ENCODE results near the gene QPRT.
A peak's percentile ranks its signal among the peaks of the same experiment; 100 is the strongest.
"Not testable (repeated sequence)": the region's sequence is repeated elsewhere in the genome, so short reads cannot be mapped to it uniquely, and the experiment has no call there.

The QPRT gene

GRCh38 chr16:29662000-29662728 lies 16.8 kb upstream of the QPRT start:
- no peak for DNase-seq

DNA sequence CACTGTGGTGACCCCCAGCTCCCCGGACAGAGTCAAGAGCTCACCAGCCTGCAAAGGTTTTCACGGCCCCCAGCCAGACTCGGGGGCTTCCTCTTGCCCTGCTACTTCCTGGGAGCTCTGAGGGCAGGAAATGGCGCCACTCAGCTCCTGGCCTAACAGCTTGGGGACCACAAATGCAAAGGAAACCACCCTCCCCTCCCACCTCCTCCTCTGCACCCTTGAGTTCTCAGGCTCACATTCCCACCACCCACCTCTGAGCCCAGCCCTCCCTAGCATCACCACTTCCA lies 16.3 kb upstream of the QPRT start:
- DNase-seq: no peak

DNA sequence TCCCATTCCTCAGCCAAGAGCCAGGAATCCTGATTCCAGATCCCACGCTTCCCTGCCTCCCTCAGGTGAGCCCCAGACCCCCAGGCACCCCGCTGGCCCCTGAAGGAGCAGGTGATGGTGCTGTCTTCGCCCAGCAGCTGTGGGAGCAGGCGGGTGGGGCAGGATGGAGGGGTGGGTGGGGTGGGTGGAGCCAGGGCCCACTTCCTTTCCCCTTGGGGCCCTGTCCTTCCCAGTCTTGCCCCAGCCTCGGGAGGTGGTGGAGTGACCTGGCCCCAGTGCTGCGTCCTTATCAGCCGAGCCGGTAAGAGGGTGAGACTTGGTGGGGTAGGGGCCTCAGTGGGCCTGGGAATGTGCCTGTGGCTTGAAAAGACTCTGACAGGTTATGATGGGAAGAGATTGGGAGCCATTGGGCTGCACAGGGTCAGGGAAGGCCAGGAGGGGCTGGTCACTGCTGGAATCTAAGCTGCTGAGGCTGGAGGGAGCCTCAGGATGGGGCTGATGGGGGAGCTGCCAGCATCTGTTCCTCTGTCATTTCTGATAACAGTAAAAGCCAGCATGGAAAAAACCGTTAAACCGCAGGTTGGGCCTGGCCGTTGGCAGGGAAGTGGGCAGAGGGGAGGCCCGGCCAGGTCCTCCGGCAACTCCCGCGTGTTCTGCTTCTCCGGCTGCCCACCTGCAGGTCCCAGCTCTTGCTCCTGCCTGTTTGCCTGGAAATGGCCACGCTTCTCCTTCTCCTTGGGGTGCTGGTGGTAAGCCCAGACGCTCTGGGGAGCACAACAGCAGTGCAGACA lies 15.8 kb upstream of the QPRT start, which contains the start of gene SPN:
Gene SPN (plus strand): TSS at position 232 of the 791 bp plus-strand sequence. CDS start 482 bp downstream, at position 714.
- no peak for DNase-seq

DNA sequence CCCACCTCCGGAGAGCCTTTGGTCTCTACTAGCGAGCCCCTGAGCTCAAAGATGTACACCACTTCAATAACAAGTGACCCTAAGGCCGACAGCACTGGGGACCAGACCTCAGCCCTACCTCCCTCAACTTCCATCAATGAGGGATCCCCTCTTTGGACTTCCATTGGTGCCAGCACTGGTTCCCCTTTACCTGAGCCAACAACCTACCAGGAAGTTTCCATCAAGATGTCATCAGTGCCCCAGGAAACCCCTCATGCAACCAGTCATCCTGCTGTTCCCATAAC lies 15.2 kb upstream of the QPRT start:
- DNase-seq: no peak

DNA sequence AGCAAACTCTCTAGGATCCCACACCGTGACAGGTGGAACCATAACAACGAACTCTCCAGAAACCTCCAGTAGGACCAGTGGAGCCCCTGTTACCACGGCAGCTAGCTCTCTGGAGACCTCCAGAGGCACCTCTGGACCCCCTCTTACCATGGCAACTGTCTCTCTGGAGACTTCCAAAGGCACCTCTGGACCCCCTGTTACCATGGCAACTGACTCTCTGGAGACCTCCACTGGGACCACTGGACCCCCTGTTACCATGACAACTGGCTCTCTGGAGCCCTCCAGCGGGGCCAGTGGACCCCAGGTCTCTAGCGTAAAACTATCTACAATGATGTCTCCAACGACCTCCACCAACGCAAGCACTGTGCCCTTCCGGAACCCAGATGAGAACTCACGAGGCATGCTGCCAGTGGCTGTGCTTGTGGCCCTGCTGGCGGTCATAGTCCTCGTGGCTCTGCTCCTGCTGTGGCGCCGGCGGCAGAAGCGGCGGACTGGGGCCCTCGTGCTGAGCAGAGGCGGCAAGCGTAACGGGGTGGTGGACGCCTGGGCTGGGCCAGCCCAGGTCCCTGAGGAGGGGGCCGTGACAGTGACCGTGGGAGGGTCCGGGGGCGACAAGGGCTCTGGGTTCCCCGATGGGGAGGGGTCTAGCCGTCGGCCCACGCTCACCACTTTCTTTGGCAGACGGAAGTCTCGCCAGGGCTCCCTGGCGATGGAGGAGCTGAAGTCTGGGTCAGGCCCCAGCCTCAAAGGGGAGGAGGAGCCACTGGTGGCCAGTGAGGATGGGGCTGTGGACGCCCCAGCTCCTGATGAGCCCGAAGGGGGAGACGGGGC lies 14.7 kb upstream of the QPRT start:
- no peak for DNase-seq

DNA sequence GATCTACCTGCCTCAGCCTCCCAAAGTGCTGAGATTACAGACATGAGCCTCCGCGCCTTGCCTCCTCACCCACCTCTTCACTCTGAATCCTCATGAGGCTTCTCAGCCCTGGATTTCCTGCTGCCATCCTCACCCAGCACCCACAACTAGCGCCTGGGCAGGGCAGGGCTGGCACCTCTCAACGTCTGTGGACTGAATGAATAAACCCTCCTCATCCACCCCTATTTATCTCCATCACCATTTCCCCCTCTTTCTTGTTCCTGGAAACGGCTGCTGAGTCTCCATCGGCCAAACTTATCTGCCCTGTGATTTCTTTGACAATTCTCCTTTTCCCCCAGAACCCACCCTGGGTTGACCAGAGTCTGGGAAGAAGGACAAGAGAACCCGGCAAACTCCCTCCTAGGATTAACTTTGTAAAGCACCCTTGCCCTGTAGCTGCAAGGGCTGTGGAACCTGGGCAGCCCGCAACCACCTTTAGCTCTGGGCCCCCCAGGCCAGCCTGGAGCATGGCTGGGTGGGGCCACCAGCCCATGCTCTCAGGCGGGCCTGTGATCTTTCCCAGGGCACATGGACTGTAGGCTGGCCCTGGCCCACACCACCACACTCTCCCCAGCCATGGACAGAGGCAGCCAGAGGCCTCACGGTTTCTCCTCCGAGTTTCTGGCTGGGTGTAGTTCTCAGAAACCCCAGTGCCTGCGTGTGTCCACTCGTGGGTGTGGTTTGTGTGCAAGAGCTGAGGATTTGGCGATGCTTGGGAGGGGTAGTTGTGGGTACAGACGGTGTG lies 13.5 kb upstream of the QPRT start:
- DNase-seq: no peak

- DNase-seq: not testable (repeated sequence)
These were observed 11.7 kb upstream of the QPRT start for GRCh38 chr16:29667322-29667610.

GRCh38 chr16:29667755-29668154 lies 11.2 kb upstream of the QPRT start:
- no peak for DNase-seq

DNA sequence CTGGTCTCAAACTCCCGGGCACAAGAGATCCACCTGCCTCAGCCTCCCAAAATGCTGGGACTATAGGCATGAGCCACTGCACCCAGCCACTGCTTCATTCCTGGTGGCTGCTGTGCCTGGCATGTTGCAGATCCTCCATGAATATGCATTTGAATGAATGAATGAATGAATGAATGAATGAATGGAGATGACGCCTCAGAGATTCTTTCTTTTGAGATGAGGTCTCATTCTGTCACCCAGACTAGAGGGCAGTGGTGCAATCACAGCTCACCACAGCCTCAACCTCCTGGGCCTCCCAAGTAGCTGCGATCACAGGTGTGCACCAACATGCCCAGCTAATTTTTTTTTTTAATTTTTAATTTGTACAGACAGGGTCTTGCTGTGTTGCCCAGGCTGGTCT lies 10.7 kb upstream of the QPRT start:
- DNase-seq: no peak

- no peak for DNase-seq
These were observed 5.5 kb upstream of the QPRT start for GRCh38 chr16:29673501-29673900.

DNA sequence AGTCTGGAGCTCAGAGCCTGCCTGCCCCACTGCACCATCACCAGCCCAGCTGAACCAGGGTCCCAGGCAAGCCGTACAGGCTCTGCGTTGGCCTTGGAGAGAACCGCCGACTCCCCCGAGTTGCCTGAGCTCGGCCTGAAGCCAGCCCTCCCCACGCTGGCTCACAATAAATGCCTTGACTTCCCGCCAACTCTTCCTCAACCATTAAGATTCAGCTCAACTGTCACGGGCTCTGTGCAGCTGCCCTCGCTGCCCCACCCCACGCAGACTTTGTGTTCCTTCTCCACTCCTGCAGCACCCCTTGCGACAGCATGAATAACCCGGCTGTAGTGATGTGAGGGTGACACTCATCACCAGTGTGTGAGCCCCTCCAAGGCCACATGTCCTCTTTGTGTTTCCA lies 4.8 kb upstream of the QPRT start:
- DNase-seq: peak in 55 of 56 donors; percentile 27 to 96 (median 70)

DNA sequence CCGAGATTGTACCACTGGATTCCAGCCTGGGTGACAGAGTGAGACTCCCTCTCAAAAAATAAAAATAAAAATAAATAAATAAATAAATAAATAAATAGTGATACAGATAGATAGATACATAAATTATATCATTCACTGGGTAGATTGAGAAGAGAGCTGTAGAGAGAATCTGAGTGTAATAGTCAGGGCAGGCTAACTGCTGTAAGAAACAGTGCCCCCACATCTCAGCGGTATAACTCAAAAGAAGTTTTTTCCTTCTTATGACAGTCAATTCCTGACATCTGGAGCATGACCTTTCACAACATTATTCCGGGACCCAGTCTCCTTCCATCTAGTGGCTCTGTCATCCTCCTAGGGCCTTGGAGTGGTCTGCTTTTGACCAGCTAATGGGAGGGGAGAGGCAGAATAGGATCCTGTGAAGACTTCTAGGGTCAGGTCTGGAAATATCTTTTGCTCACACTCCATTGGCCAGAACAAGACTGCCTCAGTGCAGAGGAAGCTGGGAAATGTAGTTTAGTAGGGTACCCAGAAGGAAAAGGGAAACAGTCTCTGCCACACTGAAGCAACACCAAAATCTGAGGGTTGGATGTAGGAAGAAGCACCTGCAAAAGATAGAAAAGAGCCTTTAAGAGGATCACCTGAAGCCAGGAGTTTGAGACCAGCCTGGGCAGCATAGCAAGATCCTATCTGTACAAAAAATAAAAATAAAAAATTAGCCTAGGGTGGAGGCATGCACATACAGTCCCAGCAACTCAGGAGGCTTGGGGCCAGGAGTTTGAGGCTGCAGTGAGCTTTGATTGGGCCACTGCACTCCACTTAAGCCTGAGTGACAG lies 3.0 kb upstream of the QPRT start:
- peak in 2 of 56 donors; percentile 6 to 16 for DNase-seq

GRCh38 chr16:29676989-29677785 lies 1.8 kb upstream of the QPRT start:
- DNase-seq: no peak

DNA sequence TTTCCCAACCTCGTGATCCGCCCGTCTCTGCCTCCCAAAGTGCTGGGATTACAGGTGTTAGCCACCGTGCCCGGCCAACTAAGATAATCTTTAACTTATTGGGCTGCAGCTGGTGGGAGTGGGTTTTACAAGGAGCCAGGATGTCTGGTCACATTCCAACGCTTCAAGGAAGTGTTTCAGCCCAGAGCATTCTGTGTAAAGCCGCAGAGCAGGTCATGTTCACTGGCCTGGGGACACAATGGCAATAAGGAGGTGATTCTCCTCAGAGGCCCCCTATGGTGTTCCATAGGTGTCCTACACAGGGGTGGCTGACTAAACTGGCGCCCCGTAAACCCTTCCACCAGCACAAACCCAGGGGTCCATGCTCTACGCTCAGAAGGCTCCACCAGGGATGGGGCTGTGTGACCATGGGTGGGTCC lies 1.2 kb downstream of the QPRT start:
- no peak for DNase-seq

DNA sequence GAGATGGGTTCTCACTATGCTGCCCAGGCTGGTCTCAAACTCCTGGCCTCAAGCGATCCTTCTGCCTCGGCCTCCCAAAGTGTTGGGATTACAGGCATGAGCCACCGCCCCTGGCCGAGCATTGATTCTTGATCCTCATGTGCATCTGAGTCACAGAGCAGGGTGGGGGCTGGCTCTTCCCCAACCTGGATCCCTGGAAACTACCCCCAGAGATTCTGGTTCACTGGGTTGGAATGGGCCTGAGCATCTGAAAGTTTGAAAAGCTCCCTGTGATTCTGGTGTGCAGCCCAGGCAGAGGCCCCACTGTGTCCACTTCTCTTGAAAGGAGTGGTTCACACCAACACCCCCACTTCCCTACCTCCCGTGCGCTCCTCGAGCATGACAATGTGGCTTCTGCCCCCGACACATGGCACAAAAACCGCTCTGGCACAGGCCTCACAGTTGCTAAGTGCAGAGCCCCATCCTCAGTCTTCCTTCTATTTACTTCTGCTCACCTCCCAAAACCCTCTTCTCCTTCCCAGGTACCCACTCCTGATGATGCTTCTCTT lies 4.6 kb downstream of the QPRT start:
- DNase-seq: no peak

DNA sequence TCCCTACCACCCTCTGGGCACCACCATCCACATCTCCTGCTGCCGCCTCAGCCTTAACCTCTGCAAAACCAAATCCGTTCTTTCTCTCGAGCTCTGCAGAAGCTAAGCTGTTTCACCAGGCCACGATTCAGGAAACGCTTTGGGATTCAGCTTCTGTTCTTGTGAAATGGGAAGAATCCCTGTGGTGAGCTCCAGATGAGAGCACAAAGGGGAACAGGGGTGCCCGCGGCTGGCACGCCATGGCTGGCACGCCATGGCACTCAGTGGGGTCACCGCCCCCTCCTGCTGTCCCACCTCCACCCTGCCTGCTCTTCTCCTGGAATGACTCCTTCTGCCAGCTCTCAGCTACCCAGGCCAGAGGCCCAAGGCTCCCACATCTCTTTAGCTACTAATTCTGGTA lies 5.7 kb downstream of the QPRT start:
- DNase-seq: no peak

- DNase-seq: no peak
These were observed 7.9 kb downstream of the QPRT start for GRCh38 chr16:29686740-29687332.

- no peak for DNase-seq
These were observed 8.8 kb downstream of the QPRT start for GRCh38 chr16:29687755-29688154.

DNA sequence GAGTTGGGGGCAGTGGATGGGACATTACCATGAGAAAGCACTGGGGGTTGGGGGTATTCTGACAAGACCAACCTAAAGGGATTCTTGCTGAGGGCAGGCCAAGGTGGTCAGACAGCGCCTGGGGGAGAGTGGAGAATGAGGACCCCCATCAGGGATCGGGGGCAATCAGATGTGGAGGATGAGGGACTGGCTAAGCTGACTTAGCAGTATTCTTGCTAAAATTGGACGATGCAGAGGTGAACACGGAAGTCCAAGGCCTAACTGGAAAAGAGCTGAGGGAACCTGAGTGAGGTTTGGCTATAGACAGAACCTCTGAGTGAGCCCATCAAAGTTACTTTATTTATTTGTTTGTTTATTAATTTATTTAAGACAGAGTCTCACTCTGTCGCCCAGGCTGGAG lies 9.2 kb downstream of the QPRT start:
- DNase-seq: no peak

All from amygdala (tissue), 56 donors.